ENCODE data around the gene PATE2.

Gene PATE2

DNA sequence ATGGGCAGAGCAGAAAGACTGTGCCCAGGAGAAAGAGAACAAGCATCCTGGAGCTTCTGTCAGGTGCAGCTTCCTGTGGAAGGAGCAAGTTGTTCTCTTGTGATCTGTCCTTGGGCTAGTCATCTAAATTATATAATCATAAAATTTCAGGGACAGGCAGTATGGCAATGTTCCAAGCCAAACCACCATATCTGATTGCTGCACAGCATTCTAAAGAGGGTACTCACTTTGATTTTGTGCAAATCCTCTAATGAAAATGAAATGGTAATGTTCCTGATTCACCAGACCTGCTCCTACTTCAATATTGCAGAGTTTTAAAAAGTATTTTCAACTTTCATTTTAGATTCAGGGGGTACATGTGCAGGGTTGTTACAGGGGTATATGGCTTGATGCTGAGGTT, at the start of gene PATE2:
TSS of gene PATE2 (minus strand) at position 101 of the 400 bp plus-strand sequence. CDS start at position 46, 55 bp downstream.
- H3K4me3 ChIP-seq (ENCODE audit: low read depth, low read length): no peak within 1 kb of the TSS

DNA sequence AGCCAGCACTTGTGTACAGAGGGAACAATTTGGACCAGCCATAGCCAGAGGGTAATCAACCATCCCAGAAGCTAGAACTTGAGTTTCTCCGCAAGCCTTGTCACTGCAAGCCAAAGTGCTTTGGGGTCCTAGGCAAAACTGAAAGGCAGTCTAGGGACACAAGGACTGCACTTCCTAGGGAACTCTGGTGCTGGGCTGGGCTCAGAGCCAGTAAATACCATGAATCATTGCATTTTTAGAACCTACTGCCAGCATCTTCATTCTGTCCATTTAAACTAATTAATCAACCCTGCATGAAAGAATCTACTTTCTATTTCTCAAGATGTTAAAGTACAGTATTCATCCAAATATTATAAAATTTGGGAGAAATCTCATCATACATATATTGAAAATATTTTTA, 29.3 kb upstream of the PATE2 start:
- H3K4me3 ChIP-seq (ENCODE audit: low read depth, low read length): no peak overlapping the region

DNA sequence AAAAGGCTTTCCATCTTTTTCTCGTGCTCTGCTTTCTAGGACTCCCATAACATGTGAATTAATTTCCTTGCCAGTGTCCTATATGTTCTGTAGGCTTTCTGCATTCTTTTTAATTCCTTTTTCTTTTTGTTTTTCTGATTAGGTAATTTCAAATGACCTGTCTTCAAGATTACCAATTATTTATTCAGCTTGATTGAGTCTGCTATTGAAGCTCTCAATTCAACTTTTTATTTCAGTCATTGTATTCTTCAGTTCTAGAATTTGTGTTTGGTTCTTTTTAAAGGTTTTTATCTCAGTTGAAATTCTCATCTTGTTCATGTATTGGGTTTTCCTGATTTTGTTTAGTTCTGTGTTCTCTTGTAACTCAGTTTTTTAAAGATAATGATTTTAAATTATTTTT, 23.8 kb upstream of the PATE2 start:
- no peak overlapping the region for H3K4me3 ChIP-seq (ENCODE audit: low read depth, low read length)

DNA sequence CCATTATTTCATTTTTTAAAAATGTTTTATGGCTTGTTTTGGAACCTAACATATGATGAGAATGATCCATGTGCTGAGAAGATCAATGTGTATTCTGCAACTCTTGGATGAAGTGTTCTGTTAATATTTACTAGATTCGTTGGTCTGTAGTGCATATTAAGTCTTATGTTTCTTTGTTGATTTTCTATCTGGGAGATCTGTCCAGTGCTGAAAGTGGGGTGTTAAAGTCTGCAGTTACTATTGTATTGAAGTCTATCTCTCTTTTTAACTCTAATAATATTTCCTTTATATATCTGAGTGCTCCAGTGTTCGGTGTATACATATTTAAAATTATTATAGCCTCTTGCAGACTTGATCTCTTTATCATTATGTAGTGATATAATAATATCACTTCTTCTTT, 21.2 kb upstream of the PATE2 start:
- no peak overlapping the region for H3K4me3 ChIP-seq (ENCODE audit: low read depth, low read length)

DNA sequence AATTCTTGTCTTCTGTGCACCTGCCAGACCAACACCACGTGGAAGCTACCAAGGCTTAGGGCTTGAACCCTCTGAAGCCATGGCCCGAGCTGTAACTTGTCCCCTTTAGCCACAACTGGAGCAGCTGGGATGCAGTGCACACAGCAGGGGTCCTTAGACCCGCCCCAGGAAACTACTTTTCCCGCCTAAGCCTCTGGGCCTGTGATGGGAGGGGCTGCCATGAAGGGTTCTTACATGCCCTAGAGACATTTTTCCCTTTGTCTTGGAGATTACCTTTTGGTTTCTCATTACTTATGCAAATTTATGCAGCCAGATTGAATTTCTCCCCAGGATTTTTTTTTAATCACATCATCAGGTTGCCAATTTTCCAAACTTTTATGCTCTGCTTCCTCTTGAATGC, 19.0 kb upstream of the PATE2 start:
- no peak overlapping the region for H3K4me3 ChIP-seq (ENCODE audit: low read depth, low read length)

DNA sequence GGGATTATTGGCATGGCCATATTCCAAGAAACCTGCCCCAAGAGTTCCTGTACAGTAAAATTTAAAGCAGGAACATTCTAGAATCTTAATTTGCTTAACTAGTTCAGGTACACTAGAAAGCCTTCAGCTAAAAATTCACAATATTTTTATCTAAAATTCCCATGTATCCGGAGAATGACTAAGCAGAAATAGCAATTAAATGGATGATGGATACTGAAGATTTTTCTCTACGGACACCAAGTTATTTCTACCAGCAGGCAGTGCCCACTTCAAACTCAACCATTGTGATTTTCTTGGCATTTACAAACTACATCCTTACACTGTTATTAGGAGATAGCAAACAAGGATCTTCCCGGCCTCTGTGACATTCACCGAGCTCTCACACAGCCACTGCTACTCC, 12.2 kb upstream of the PATE2 start:
- no peak overlapping the region for H3K4me3 ChIP-seq (ENCODE audit: low read depth, low read length)

DNA sequence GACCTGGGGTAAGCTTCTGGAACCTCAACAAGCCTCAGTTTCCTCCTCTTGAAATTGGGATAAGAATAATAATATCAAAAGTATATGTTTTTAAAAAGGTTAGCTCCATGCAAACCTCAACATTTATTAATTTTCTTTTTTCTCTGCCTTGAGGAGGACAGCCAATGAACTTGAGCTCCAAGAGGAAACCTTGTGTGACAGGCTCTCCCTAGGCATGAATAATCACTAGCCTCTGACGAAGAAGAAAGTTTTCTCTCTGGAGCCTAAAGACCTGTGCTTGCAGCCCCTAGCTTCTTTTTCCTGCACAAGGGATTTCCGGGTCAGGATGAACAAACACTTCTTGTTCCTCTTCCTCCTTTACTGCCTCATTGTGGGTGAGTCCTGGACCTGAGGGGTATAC, 9.2 kb upstream of the PATE2 start, which contains the start of gene PATE3:
TSS of gene PATE3 (plus strand) at position 301 of the 400 bp plus-strand sequence. CDS start at position 326, 25 bp downstream.
- no peak within 1 kb of the TSS for H3K4me3 ChIP-seq (ENCODE audit: low read depth, low read length)

DNA sequence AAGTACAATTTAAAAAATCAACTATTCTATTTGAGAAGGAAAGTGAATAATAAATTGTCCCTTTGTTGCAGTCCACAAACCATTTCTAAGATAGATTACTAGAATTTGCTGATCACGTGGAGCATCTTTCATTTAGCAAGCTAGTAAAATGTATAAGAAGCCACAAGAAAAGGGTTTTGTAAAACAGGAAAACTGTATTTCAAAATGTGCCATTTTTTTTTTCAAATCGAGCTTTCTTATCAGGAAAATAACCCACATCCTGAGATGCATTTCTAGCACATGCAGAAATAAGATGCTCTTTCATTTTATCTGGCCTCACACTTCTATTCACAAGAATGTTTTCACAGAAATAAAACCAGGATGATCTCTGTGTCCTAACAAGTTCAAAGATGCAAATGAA, 6.0 kb upstream of the PATE2 start:
- no peak overlapping the region for H3K4me3 ChIP-seq (ENCODE audit: low read depth, low read length)

DNA sequence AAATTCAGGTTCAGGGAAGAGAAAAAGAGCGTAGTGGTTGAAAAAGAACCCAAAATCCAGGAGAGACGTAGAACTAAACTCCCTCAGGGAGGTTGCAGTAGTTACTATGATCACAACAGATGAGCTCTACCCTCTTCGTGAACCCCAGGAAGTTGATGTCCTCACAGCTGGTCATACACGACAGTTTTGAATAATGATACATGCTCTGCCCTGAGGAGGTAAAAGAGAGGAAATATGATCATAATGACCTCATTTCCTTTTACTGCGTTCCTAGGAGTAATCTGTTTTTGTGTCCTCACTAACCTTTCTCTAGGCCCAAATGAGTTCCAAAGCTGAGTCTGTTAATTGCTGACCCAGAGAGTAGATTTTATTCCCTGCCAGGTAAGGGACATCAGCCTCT, 1.3 kb downstream of the PATE2 start:
- no peak overlapping the region for H3K4me3 ChIP-seq (ENCODE audit: low read depth, low read length)

DNA sequence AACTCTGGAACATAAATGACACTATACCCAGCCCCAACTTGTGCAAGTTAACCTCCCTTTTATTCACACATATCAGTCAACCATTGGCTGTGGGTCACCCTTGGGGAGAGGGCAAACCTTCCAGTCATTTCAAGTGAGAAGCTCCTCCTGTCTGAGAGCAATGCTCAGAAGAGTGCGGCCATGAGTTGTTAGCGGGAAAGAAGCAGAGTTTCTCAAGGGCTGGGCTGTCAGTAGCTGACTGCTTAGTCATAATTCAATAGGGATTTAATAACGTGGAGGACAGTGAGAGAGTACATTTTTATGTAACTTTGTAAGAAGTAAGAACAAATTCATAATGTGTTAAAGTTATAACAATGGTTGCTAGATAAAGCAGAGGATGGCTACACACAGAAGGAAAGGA, 5.1 kb downstream of the PATE2 start:
- H3K4me3 ChIP-seq (ENCODE audit: low read depth, low read length): no peak overlapping the region

DNA sequence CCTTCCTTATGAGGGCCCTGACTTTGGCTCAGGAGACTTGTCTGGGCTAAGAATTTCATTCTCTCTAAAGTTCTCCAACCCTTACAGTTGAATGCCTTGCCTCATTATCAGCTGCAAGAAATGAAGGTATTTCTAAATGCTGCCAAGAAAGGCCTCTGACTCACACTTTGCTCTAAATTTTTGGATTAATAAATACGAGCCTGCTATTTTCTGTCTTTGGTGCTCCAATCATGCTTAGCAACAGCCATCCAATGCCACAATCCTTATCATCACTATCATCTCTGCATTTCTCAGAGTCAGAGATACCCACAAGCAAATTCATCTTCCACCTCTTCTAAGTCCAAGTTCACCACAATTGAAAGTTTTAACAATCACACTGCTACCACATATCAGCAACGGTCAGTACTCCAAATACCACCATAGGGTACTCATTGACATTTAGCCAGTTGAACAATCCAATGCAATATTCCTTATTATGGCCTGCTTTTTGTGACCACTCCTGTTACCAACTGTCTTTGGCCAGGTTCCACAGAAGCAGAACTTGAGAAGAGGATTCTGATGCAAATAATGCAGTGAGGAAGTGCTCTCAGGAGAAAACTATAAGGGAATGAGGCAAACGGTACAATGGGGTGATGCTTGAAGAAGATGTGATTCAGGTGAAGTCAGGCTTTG, 5.7 kb downstream of the PATE2 start:
- H3K4me3 ChIP-seq (ENCODE audit: low read depth, low read length): no peak overlapping the region

DNA sequence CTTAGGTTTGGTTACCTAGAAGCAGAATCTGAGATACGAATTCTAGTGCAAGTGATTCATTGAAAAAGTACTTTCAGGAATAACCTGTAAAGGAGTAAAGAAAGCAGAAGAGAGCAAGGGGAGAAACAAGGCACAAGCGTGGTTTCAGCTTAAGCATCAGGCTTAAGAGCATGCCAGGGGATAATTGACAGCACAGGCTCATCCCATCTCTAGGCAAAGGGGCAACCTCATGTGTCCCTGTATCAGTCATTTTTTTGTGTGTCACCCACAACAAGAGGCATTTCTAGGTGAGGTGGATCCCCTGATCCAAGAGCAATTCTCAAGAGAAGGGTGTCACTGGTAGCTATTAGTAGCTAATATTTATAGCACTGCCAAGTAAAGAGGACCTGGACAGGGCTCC, 8.0 kb downstream of the PATE2 start:
- H3K4me3 ChIP-seq (ENCODE audit: low read depth, low read length): no peak overlapping the region

DNA sequence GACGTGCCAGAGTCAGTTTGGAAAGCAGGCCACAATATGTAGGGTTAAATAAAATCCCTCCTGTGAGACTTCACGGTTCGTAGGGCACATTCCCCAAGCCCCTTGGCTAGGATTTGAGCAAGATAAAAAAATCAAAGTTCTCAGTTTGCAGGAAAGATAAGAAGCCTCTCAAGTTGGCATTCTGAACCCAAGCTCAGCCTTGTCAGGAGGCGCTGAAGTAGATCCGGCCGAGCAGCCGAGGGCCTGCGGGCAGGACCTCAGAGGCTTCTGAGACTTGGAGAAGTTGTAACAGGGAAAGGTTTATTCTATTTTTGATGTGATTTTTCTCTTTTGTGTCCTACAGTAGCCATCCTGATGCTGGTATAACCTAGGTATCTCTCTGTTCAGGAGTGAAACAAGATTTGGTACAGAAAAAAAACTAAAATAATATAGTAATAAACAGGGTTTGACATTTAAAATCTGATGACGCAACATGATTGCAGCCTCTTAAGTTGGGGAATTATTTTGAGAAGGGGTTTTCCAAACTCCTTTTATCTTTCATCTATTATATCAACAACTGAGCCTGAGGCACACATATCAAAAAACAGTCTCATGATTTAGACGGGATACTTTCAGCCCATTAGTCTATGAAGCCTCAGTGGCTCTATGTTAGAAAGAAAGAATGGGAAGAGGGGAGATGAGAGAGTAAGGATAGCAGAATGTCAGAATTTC, 10.1 kb downstream of the PATE2 start:
- H3K4me3 ChIP-seq (ENCODE audit: low read depth, low read length): no peak overlapping the region

DNA sequence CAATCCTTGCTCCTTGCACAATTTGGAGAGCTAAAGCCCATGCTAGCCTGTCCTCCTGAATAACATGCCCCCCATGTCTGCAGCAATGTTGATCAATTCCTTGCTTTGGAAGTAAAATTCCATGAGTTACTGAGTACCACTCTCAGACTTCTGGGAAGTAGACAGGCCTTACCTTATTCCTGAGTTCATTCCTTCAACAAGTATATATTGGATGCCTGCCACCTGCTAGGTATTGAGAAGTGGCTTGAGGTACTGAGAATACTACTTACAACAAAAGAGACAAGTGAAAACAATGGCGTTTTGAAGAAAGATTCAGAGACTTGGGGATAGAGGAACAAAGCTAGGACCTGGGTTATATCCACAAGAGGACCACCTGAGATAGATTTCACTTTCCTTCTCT, 12.4 kb downstream of the PATE2 start:
- no peak overlapping the region for H3K4me3 ChIP-seq (ENCODE audit: low read depth, low read length)

DNA sequence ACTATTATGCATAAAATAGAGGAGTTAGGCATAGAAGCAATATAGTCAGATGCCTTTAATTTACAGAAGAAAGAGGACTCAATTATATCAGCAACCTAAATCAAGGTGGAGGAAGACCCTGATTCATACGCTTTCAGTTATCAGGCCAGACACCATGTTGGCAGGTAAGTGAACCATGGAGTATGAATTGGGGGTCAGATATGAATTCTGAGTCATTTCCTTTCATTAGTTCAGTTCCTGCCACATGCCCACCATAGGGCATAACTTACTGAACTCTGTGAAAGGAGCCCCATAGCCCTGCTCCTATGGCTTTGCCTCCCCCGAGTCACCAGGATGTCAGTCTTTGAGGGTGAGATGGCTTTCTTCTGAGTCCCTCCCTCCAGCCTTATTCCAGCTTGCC, 15.1 kb downstream of the PATE2 start:
- no peak overlapping the region for H3K4me3 ChIP-seq (ENCODE audit: low read depth, low read length)

DNA sequence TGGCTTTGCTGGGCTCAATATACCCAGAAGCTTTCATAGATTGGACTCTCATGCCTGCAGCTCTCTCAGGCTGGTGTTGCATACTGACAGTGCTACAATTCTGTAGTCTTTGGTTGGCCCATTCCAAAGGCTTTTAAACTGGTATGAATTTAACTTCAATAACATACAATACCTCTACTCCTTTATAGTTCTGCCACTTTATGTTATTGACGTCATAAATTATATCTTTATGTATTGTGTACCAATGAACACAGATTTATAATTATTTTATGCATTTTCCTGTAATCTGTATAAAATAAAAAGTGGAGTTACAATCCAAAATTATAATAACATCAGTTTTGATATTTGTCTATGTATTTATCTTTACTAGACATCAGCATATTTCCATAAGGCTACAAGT, 16.2 kb downstream of the PATE2 start:
- no peak overlapping the region for H3K4me3 ChIP-seq (ENCODE audit: low read depth, low read length)

DNA sequence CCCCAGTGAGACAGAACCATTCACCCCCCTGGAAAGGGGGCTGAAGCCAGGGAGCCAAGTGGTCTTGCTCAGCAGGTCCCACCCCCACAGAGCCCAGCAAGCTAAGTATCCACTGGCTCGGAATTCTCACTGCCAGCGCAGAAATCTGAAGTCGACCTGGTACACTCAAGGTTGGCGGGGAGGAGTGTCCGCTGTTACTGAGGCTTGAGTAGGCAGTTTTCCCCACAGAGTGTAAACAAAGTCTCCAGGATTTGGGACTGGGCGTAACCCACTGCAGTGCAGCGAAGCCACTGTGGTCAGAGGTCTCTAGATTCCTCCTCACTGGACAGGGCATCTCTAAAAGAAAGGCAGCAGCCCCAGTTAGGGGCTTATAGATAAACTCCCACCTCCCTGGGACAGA, 22.6 kb downstream of the PATE2 start:
- H3K4me3 ChIP-seq (ENCODE audit: low read depth, low read length): no peak overlapping the region

DNA sequence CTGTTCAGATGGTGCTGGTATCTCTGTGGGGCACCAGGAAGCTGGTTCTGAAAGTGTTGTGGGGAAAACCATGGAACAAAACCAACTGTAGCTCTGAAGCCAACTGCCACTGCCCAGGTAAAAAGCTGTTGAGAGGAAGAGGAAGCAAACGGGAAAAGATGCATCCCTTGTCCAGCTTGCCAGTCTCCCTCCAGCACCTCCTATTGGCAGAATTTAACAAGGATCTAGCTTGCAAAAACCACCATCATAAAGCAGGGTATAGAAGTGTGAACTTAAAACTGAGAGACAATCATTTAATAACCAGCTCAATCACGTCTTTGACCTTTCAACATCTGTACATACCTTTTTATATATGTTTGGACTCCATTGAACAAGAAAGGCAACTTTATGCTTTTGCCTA, 28.0 kb downstream of the PATE2 start:
- H3K4me3 ChIP-seq (ENCODE audit: low read depth, low read length): no peak overlapping the region

DNA sequence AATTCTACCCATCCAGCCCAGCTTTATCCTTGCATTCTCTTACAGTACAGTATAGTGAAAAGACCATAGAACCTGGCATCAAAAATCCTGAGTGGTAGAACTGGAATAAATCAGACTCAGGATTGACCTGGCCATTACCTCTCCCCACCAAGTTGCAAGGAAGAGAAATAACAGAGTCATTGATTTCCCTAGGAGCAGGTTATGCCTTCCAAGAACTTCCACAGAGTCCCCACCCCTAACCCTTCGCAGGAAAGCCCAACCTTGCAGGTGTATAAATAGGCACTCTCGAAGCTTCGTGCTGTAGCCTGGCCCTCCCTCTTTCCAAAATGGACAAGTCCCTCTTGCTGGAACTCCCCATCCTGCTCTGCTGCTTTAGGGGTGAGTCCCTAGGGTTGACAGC, 32.6 kb downstream of the PATE2 start, which contains the start of gene PATE1:
TSS of gene PATE1 (plus strand) at position 301 of the 400 bp plus-strand sequence. CDS start at position 327, 26 bp downstream.
- no peak within 1 kb of the TSS for H3K4me3 ChIP-seq (ENCODE audit: low read depth, low read length)

DNA sequence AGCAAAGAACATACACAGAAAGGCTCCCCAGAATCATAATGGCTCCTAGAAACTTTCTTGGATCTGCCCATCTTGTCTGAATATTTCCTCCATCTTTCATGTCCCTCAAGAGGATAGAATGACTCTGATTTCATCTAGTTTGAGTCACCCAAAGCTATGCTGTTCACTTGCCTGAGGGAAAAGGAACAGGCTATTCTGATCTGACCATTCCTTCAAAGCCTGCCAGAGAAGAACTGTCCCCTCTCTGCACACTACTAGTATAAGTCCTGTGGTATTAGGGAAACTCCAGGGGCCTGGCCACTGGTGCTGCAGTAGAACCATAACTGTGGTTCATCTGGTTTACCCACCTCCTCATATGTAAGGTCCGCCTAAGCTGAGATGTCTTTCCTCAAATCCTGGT, 34.9 kb downstream of the PATE2 start:
- H3K4me3 ChIP-seq (ENCODE audit: low read depth, low read length): no peak overlapping the region

DNA sequence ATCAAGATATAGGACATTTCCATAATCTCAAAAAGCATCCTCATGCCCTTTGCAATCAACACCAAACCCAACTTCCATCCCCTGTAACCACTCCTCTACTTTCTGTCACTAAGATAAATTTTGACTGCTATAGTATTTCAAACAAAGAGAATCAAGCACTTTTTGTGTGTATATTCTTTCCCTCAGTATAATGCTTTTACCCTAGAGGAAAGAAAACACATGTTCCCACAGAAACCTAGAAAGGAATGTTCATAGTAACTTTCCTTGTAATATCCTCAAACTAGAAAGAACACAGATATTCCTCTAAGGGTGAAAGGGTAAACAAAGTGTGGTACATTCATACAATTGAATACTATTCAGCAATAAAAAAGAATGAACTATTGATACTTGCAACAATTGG, 38.0 kb downstream of the PATE2 start:
- H3K4me3 ChIP-seq (ENCODE audit: low read depth, low read length): no peak overlapping the region

DNA sequence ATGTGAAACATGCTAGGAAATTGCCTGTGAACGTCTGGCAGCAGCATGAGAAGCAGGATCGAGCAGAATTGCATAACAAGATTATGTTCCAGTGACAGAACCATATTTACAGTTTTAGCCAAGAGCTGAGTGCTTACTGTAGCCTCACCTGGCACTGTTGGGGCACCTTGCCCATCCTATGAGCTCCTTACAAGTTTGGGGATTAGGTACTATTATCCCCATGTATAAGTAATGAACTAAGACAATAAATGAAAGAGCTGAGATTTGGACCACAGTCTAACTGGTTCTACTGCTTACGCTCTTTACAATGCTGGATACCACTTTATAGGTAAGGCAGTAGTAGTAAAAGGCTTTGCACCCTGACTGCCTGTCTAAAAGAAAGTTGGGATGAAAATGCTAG, 49.7 kb downstream of the PATE2 start:
- H3K4me3 ChIP-seq (ENCODE audit: low read depth, low read length): no peak overlapping the region

All from iPS-11a (cell line).